Ascending aorta (tissue), 2 donors: Measurements from ENCODE around the gene MEOX2. TPM values are rescaled to one million over a fixed set of nuclear protein-coding genes. Genes with fewer than 3 reads are reported as not detected.

Experiments used
- DNase-seq, 2 donors: peaks; one replicate each; pipeline ENCODE4 v3.0.0-alpha.2; 2019; ENCODE audit warnings: low spot score in 2 of 2
- H3K27ac ChIP-seq, 2 donors: fragments of 200-600 bp; sonication (generic); one replicate each; pipeline ENCODE4 v1.5.1; 2016 to 2017; ENCODE audit warnings: mild to moderate bottlenecking in 1 of 2
- H3K27me3 ChIP-seq: fragments of 200-600 bp; sonication (generic); one replicate; pipeline ENCODE4 v1.5.1; 2017
- H3K36me3 ChIP-seq, 2 donors: fragments of 200-600 bp; sonication (generic); one replicate each; pipeline ENCODE4 v1.5.1; 2016
- H3K4me1 ChIP-seq, 2 donors: fragments of 200-600 bp; sonication (generic); one replicate each; pipeline ENCODE4 v1.5.1; 2016 to 2017; ENCODE audit warnings: mild to moderate bottlenecking in 1 of 2
- H3K4me3 ChIP-seq, 2 donors: fragments of 200-600 bp; sonication (generic); one replicate each; pipeline ENCODE4 v1.5.1; 2016 to 2017; ENCODE audit warnings: mild to moderate bottlenecking in 1 of 2
- H3K9me3 ChIP-seq, 2 donors: fragments of 200-600 bp; sonication (generic); one replicate each; pipeline ENCODE4 v1.5.1; 2016
- CTCF ChIP-seq, 3 experiments: fragments of 200-600 bp in 2 of 3; fragments of 450-650 bp in 1 of 3; sonication (generic) in 2 of 3; IDR thresholded peaks; one replicate each; pipeline ENCODE4 v1.5.1; 2016 to 2019; ENCODE audit warnings: antibody characterized with exemption in 3 of 3, mild to moderate bottlenecking in 1 of 3, moderate library complexity in 1 of 3
- intact Hi-C: fragments of 100-400 bp; cut with DNase I; formaldehyde crosslinking; loops from one replicate; pipeline ENCODE4 v1.15.1; 2023
- total RNA-seq: library from RNA; depleted of rRNA; stranded (reverse); fragments of >200 nt; gene quantifications from one replicate; pipeline ENCODE4 v1.1.0, GENCODE V29; 2016

The MEOX2 gene
- total RNA-seq, 1 donor from 2014 or later: 35.0 TPM

GRCh38 chr7:15580604-15581351 is 105.7 kb downstream of the MEOX2 start:
- intact Hi-C loops: no loop called here
- H3K4me3 ChIP-seq: no peak overlapping the region
- H3K27ac ChIP-seq: no peak overlapping the region

GRCh38 chr7:15577600-15577999 is 108.9 kb downstream of the MEOX2 start:
- Histone ChIP-seq H3K4me1 (no peaks in the 10 kb centered on the region), H3K27me3 (no peaks in the 10 kb centered on the region), H3K9me3 (no peaks in the 10 kb centered on the region), H3K27ac (no peak overlapping the region), H3K36me3 (no peaks in the 10 kb centered on the region), H3K4me3 (no peak overlapping the region)
- TF ChIP-seq CTCF (IDR thresholded peaks at IDR 0.05): no peak
- no peak for DNase-seq
- intact Hi-C loops: no loop called here

More at GRCh38 chr7:15580604-15581351, 105.7 kb downstream of the MEOX2 start:
- no peaks in the 10 kb centered on the region for H3K27me3 ChIP-seq
- no peaks in the 10 kb centered on the region for H3K36me3 ChIP-seq
- no peaks in the 10 kb centered on the region for H3K9me3 ChIP-seq
- no peaks in the 10 kb centered on the region for H3K4me1 ChIP-seq
- no peak for DNase-seq
- TF ChIP-seq CTCF (IDR thresholded peaks at IDR 0.05): no peak

- Histone ChIP-seq H3K36me3 (no peaks in the 10 kb centered on the region), H3K4me1 (no peaks in the 10 kb centered on the region), H3K27me3 (no peaks in the 10 kb centered on the region), H3K27ac (no peak overlapping the region), H3K4me3 (no peak overlapping the region), H3K9me3 (no peaks in the 10 kb centered on the region)
- TF ChIP-seq CTCF (IDR thresholded peaks at IDR 0.05): no peak
- intact Hi-C loops: no loop called here
- DNase-seq: no peak
Observed at GRCh38 chr7:15571301-15571878, 115.1 kb downstream of the MEOX2 start.

- Histone ChIP-seq H3K9me3 (no peaks in the 10 kb centered on the region), H3K27me3 (no peaks in the 10 kb centered on the region), H3K4me3 (no peak overlapping the region), H3K27ac (no peak overlapping the region), H3K36me3 (no peaks in the 10 kb centered on the region), H3K4me1 (no peaks in the 10 kb centered on the region)
- intact Hi-C loops: no loop called here
- TF ChIP-seq CTCF (IDR thresholded peaks at IDR 0.05): no peak
- no peak for DNase-seq
Observed at GRCh38 chr7:15567652-15568051, 118.8 kb downstream of the MEOX2 start.

- no peaks in the 10 kb centered on the region for H3K27me3 ChIP-seq
- H3K4me3 ChIP-seq: no peak overlapping the region
- no peaks in the 10 kb centered on the region for H3K36me3 ChIP-seq
- no peak for DNase-seq
- no peaks in the 10 kb centered on the region for H3K4me1 ChIP-seq
- no peak overlapping the region for H3K27ac ChIP-seq
- TF ChIP-seq CTCF (IDR thresholded peaks at IDR 0.05): no peak
- H3K9me3 ChIP-seq: no peaks in the 10 kb centered on the region
- intact Hi-C loops: no loop called here
Observed at GRCh38 chr7:15567036-15567435, 119.4 kb downstream of the MEOX2 start.
